BJ (cell line): ENCODE data around the gene LRRN2. TPM values are rescaled to one million over a fixed set of nuclear protein-coding genes. Genes with fewer than 3 reads are reported as not detected.

Experiments
- CTCF ChIA-PET: fragments of 350-600 bp; formaldehyde crosslinking; extraction: SDS; loops from one replicate; lab custom pipeline; 2021; ENCODE audit warnings: antibody characterized with exemption, inconsistent platforms; lab: Yijun Ruan, JAX
- POLR2A ChIA-PET: fragments of 300-600 bp; sonication (Branson Sonifier 250); formaldehyde crosslinking; extraction: SDS; loops from one replicate; lab custom pipeline; 2021; ENCODE audit warnings: antibody characterized with exemption; lab: Charles Lee
- DNase-seq: peaks from one replicate; pipeline ENCODE4 v3.0.0-alpha.2; 2011; ENCODE audit warnings: low read depth
- H3K27me3 ChIP-seq: 2 replicates; pipeline ENCODE4 v1.6.0; 2011; ENCODE audit warnings: low read length; ENCODE audit not compliant: control insufficient read depth, insufficient read depth
- H3K36me3 ChIP-seq: 2 replicates; pipeline ENCODE4 v1.5.1; 2011; ENCODE audit warnings: low read length; ENCODE audit not compliant: control insufficient read depth, insufficient read depth
- H3K4me3 ChIP-seq: 2 replicates; pipeline ENCODE4 v1.5.1; 2011; ENCODE audit warnings: low read depth, mild to moderate bottlenecking, control low read depth, low read length
- CTCF ChIP-seq: IDR thresholded peaks from 2 replicates; pipeline ENCODE4 v1.5.1; 2011; ENCODE audit warnings: low read depth, mild to moderate bottlenecking, control low read depth, inconsistent platforms, low read length, moderate library complexity; ENCODE audit not compliant: insufficient read depth
- polyA plus RNA-seq: library from polyadenylated mRNA; depleted of rRNA; stranded (reverse); fragments of >200 nt; gene quantifications from 2 replicates; pipeline ENCODE4 v1.2.3, GENCODE V29; 2011

The LRRN2 gene
- polyA plus RNA-seq, 1 experiment = not detected

DNA sequence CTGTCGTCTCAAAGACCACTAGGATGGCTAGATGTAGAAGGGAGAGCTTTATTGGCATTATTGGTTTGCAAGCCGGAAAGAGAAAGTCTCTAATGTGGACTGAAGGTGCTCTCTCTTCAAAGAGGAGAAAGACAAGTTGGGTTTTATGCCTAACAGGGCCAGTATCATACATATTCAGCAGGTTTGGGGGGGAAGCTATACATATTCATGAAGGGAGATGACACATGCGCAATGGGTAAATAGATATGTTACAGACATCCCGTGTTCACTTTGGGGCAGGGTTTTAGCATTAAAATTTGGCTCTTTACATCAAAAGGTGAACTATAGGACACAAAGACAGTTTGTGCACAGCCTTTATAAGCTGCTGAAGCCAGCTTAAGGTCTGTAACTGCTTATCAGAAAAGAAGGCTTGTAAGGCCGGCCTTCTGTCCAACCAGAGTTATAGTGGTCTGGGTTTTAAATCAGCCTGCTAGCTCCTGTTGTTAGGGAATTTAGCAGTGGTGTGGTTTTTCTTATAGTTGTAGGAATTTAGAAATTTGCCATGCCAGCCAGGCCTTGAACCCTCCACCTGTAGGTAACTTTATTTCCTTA lies 46.5 kb upstream of the LRRN2 start:
- Histone ChIP-seq H3K27me3 (peaks cover 29% of the 10 kb centered on the region), H3K36me3 (no peaks in the 10 kb centered on the region), H3K4me3 (no peak overlapping the region)
- CTCF ChIA-PET = interaction anchor here (0.8 to 2.8 kb wide), 5 partner anchors 13 to 166 kb away, joined by 3 to 14 read pairs (median 6); no protein-coding TSS in a partner anchor
- TF ChIP-seq CTCF = no peak
- DNase-seq = no peak
- POLR2A ChIA-PET = no interaction called here

GRCh38 chr1:204731509-204731908 lies 46.0 kb upstream of the LRRN2 start:
- ChIA-PET POLR2A (no interaction called here), CTCF (interaction anchor here (1.5 to 2.8 kb wide), 3 partner anchors 14 to 32 kb away, joined by 6 to 14 read pairs (median 7); no protein-coding TSS in a partner anchor)
- TF ChIP-seq CTCF = no peak
- no peak for DNase-seq
- Histone ChIP-seq H3K4me3 (no peak overlapping the region), H3K27me3 (peaks cover 27% of the 10 kb centered on the region), H3K36me3 (no peaks in the 10 kb centered on the region)

GRCh38 chr1:204730826-204731459 lies 45.4 kb upstream of the LRRN2 start:
- POLR2A ChIA-PET = no interaction called here
- CTCF ChIA-PET = interaction anchor here (1.0 to 2.8 kb wide), 2 partner anchors 16 to 30 kb away, joined by 3 to 14 read pairs; no protein-coding TSS in a partner anchor
- Histone ChIP-seq H3K36me3 (no peaks in the 10 kb centered on the region), H3K4me3 (no peak overlapping the region), H3K27me3 (peaks cover 24% of the 10 kb centered on the region)
- no peak for TF ChIP-seq CTCF
- no peak for DNase-seq

DNA sequence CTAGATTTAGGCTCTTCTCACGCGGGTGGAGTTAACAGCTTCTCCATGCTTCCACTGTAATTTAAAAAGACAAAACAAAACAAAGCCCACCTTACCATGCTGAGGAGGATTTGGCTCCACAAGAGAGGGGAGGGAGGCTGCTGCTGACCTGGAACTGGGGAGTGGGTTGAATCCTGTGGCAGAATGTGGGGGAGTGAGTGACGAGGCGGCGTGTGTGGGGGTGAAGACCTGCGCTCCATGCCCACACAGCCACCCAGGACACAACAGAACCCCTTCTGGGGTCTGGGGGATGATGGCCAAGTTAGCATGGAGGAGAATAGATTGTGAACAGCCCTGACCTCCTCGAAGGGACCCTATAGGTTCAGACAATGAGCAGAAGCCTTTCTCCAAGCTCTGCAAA lies 44.0 kb upstream of the LRRN2 start:
- no peak for DNase-seq
- Histone ChIP-seq H3K27me3 (peaks cover 25% of the 10 kb centered on the region), H3K36me3 (no peaks in the 10 kb centered on the region), H3K4me3 (no peak overlapping the region)
- CTCF ChIA-PET = interaction anchor here (0.6 to 1.3 kb wide), 3 partner anchors 16 to 32 kb away, joined by 3 to 6 read pairs (median 3); no protein-coding TSS in a partner anchor
- POLR2A ChIA-PET = no interaction called here
- no peak for TF ChIP-seq CTCF

DNA sequence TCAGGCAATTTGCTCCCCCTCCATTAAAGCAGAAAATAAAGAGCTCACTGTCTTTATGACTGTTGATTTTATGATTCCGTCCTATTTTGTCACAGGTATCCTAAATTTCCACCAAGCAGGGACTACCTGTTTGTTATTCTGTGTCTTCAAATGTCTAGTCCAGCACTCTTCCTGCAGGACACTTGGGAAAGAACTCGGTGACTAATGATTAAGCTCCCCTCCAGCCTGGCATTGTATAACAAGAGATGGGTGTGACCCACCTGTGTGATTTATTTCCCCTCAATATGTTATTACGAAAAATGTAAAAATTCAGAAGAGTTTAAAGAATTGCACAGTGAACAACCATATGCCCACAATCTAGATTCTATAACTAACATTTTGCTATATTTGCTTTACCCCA lies 42.9 kb upstream of the LRRN2 start:
- no peak for TF ChIP-seq CTCF
- POLR2A ChIA-PET = no interaction called here
- no peaks in the 10 kb centered on the region for H3K36me3 ChIP-seq
- peaks cover 18% of the 10 kb centered on the region for H3K27me3 ChIP-seq
- no peak overlapping the region for H3K4me3 ChIP-seq
- DNase-seq = no peak
- CTCF ChIA-PET = interaction anchor here (0.6 kb wide), 1 partner anchor 78 kb away, joined by 3 read pairs; no protein-coding TSS in a partner anchor
